HEK293T (cell line): ENCODE measurements around the gene PPP1R14D.

Source experiments
- CTCF ChIA-PET: fragments of 350-600 bp; formaldehyde crosslinking; extraction: SDS; loops from one replicate; lab custom pipeline; 2021; ENCODE audit warnings: antibody characterized with exemption, inconsistent platforms; lab: Yijun Ruan, JAX
- POLR2A ChIA-PET: fragments of 350-600 bp; formaldehyde crosslinking; extraction: SDS; loops from one replicate; lab custom pipeline; 2020; ENCODE audit warnings: antibody characterized with exemption, inconsistent platforms; lab: Yijun Ruan, JAX
- DNase-seq: peaks from one replicate; pipeline ENCODE4 v3.0.0; 2012; ENCODE audit warnings: mixed read lengths; ENCODE audit errors: extremely low spot score
- ARNT ChIP-seq: fragments of 450-650 bp; IDR thresholded peaks from 2 replicates; pipeline ENCODE4 v1.6.1; 2017; ENCODE audit warnings: mild to moderate bottlenecking
- BHLHE40 ChIP-seq: fragments of 450-650 bp; IDR thresholded peaks from 2 replicates; pipeline ENCODE4 v1.6.1; 2016; ENCODE audit warnings: mild to moderate bottlenecking, moderate library complexity, borderline replicate concordance
- CTBP1 ChIP-seq: fragments of 450-650 bp; IDR thresholded peaks from 2 replicates; pipeline ENCODE4 v1.6.1; 2016; ENCODE audit warnings: borderline replicate concordance
- ELF4 ChIP-seq: fragments of 450-650 bp; IDR thresholded peaks from 2 replicates; pipeline ENCODE4 v1.6.1; 2017; ENCODE audit warnings: antibody characterized with exemption
- FOXA1 ChIP-seq: fragments of 450-650 bp; IDR thresholded peaks from 2 replicates; pipeline ENCODE4 v1.6.1; 2016; ENCODE audit warnings: mild to moderate bottlenecking
- FOXK2 ChIP-seq: fragments of 450-650 bp; IDR thresholded peaks from 2 replicates; pipeline ENCODE4 v1.6.1; 2016; ENCODE audit warnings: mild to moderate bottlenecking
- FOXM1 ChIP-seq: fragments of 450-650 bp; IDR thresholded peaks from 2 replicates; pipeline ENCODE4 v1.6.1; 2017; ENCODE audit warnings: mild to moderate bottlenecking, borderline replicate concordance
- HDGF ChIP-seq: fragments of 450-650 bp; IDR thresholded peaks from 2 replicates; pipeline ENCODE4 v1.6.1; 2017; ENCODE audit warnings: antibody characterized with exemption, borderline replicate concordance
- L3MBTL2 ChIP-seq: fragments of 450-650 bp; conservative IDR thresholded peaks from 2 replicates; pipeline ENCODE4 v1.6.1; 2016; ENCODE audit warnings: mild to moderate bottlenecking
- LEF1 ChIP-seq: fragments of 450-650 bp; IDR thresholded peaks from 2 replicates; pipeline ENCODE4 v1.6.1; 2017; ENCODE audit warnings: mild to moderate bottlenecking, borderline replicate concordance
- NFRKB ChIP-seq: fragments of 450-650 bp; IDR thresholded peaks from 2 replicates; pipeline ENCODE4 v1.6.1; 2016; ENCODE audit warnings: mild to moderate bottlenecking, moderate library complexity
- SP1 ChIP-seq: fragments of 450-650 bp; IDR thresholded peaks from 2 replicates; pipeline ENCODE4 v1.6.1; 2017
- SUZ12 ChIP-seq: fragments of 450-650 bp; IDR thresholded peaks from 2 replicates; pipeline ENCODE4 v1.6.1; 2016; ENCODE audit warnings: mild to moderate bottlenecking
- TARDBP ChIP-seq: fragments of 450-650 bp; IDR thresholded peaks from 2 replicates; pipeline ENCODE4 v1.6.1; 2016
- ZNF384 ChIP-seq: fragments of 450-650 bp; IDR thresholded peaks from 2 replicates; pipeline ENCODE4 v1.6.1; 2016
- TF ChIP-seq, protein P1 (sequence below): fragments of 450-650 bp; IDR thresholded peaks from 2 replicates; pipeline ENCODE4 v1.6.1; 2016

PPP1R14D gene

DNA sequence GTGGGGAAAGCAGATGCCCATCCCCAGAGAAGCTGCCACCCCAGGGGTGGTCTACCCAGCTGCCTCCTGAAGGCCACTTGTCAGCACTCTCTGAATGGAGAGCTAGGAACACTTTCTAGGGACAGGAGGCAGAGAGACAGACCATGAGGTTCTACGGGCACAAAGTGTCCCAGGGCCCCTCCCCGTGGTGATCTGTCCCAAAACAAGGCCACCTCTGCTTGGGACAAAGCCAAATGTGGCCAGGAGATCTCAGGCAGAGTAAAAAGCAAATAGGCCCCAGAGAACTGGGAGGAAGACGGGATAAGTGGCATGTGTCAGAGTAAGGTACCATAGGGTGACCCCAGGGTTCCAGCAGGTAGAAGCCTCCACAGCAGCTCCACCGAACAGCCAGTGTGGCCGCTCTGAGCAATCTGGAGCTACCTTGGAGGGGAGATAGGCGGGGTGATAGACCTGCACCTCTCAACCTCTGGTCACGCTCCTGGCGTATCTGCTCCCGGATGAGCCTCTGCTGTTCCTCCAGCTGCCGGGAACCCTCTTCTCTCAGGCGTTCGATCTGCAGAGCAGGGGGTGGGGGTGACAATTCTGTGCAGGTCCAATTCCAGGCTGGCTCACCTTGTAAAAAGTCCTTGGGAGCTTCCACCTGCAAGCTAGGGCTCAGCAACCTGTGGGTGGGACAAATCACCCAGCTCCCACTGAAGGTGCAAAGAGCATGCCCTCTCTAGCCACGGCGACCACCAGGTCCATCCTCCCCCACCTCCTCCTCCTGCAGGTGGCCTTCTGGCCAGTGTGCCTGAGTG lies 52.6 kb downstream of the PPP1R14D start:
- POLR2A ChIA-PET, result interaction anchor here (0.8 kb wide), 1 partner anchor 31 kb away, joined by 3 read pairs; the partner anchor contains the start of genes DNAJC17 and ZFYVE19
- no peak for TF ChIP-seq FOXM1
- TF ChIP-seq, protein P1, sequence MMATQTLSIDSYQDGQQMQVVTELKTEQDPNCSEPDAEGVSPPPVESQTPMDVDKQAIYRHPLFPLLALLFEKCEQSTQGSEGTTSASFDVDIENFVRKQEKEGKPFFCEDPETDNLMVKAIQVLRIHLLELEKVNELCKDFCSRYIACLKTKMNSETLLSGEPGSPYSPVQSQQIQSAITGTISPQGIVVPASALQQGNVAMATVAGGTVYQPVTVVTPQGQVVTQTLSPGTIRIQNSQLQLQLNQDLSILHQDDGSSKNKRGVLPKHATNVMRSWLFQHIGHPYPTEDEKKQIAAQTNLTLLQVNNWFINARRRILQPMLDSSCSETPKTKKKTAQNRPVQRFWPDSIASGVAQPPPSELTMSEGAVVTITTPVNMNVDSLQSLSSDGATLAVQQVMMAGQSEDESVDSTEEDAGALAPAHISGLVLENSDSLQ, result no peak
- no peak for TF ChIP-seq LEF1
- no peak for TF ChIP-seq BHLHE40
- TF ChIP-seq CTBP1, result no peak
- no peak for TF ChIP-seq TARDBP
- TF ChIP-seq FOXA1, result no peak
- TF ChIP-seq L3MBTL2, result no peak
- TF ChIP-seq ZNF384, result no peak
- no peak for TF ChIP-seq SUZ12
- TF ChIP-seq ARNT, result no peak
- no peak for TF ChIP-seq SP1
- no peak for TF ChIP-seq HDGF
- no peak for DNase-seq
- CTCF ChIA-PET, result interaction anchor here (0.7 kb wide), 2 partner anchors 11 to 116 kb away, joined by 4 read pairs; no protein-coding TSS in a partner anchor

DNA sequence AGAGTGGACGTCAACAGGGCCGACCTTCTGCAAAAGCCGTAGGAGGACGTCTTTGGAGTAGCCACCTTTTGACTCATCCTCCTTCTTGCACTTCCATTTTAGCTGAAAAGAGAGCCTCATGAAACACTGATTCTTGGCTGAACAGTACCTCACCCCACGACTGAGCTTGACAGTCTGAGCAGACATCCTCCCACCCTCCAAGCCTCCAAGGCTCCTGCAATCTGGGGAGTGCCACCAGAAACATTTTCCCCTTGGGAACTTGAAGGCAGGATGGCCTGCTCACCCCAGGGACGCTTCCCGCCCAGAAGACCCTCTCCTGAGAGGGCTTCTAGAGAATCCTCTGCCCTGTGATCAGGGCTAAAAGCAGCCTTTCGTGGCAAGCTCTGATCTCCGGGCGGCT lies 53.5 kb downstream of the PPP1R14D start:
- POLR2A ChIA-PET, result no interaction called here
- TF ChIP-seq BHLHE40, result no peak
- no peak for DNase-seq
- CTCF ChIA-PET, result no interaction called here

DNA sequence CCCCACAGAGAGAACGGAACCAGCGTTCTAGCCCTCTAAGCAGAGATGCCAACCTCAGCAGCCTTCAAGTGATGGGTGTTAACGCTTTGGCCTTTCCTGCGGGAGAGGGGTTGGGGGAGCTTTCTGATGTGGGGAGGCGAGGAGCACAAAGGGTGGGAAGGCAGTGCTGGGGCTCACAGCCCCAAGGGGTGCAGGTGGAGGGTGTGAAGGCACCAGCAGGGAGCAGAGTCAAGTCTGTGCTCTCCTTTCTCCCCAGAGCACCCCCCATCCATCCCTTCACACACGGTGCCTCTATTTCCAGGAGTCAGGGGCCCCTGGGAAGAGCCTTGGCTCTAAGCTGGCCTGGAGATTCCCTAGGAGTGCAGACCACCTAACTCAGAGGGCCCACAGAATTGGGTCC lies 54.6 kb downstream of the PPP1R14D start:
- CTCF ChIA-PET, result no interaction called here
- DNase-seq, result no peak
- no peak for TF ChIP-seq HDGF
- TF ChIP-seq SUZ12, result no peak
- no peak for TF ChIP-seq L3MBTL2
- TF ChIP-seq BHLHE40, result no peak
- no peak for TF ChIP-seq CTBP1
- TF ChIP-seq ARNT, result no peak
- no peak for TF ChIP-seq LEF1
- no peak for TF ChIP-seq FOXK2
- TF ChIP-seq NFRKB, result no peak
- TF ChIP-seq, protein P1, result no peak
- no peak for TF ChIP-seq ELF4
- TF ChIP-seq SP1, result no peak
- no peak for TF ChIP-seq FOXA1
- TF ChIP-seq ZNF384, result no peak
- no peak for TF ChIP-seq FOXM1
- no peak for TF ChIP-seq TARDBP
- POLR2A ChIA-PET, result no interaction called here

DNA sequence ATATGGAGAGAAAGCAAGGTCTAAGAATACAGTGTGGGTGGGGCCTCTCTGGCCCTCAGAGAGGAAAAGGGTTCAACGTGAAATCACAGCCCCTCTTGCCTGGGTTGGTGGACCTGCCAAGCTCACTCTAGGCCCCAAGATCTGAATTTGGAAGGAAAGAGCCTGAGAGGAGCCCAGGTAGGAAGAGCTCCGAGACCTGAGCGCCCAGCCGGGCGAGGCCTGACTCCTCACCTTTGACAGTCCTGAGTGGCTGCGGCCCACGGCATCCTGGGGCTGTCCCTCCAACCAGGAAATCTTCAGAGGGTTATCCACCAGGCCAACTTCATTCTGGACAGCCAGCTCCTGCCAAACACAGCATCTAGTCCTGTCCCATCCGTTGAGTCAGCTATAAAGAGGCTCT lies 55.0 kb downstream of the PPP1R14D start:
- ChIA-PET CTCF (no interaction called here), POLR2A (no interaction called here)
- TF ChIP-seq FOXK2 (no peak), HDGF (no peak), FOXA1 (no peak), FOXM1 (no peak), ZNF384 (no peak), CTBP1 (no peak), L3MBTL2 (no peak), SUZ12 (no peak), BHLHE40 (no peak), SP1 (no peak), NFRKB (no peak)
- TF ChIP-seq, protein P1, result no peak
- no peak for DNase-seq

DNA sequence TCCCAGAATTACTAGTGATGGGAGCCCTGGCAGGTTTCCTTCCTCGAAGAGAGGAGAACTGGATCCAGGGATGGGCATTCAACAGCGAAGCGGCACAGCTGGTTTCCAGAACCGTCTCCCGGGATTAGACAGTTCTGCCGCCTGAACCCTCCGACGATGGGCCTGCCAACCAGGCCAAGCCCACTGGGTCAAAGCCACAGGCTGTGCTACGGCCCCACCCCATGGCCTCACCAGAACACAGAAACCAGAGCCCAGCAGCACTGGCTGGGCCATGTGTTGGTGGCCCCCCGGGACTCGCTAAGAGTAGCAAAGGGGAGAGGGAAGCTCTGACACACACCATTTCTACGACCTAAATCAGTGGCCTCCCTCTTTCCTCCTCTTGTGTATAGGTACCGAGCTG lies 56.5 kb downstream of the PPP1R14D start:
- TF ChIP-seq FOXA1, result no peak
- TF ChIP-seq, protein P1, result no peak
- TF ChIP-seq ELF4, result no peak
- no peak for TF ChIP-seq LEF1
- TF ChIP-seq SUZ12, result no peak
- no peak for TF ChIP-seq NFRKB
- no peak for TF ChIP-seq TARDBP
- TF ChIP-seq BHLHE40, result no peak
- TF ChIP-seq L3MBTL2, result no peak
- TF ChIP-seq SP1, result no peak
- TF ChIP-seq HDGF, result no peak
- no peak for TF ChIP-seq CTBP1
- no peak for TF ChIP-seq FOXK2
- no peak for TF ChIP-seq ARNT
- no peak for TF ChIP-seq ZNF384
- TF ChIP-seq FOXM1, result no peak
- POLR2A ChIA-PET, result no interaction called here

More for the DNA sequence above, 56.5 kb downstream of the PPP1R14D start:
- CTCF ChIA-PET, result no interaction called here
- no peak for DNase-seq
